ENCODE measurements around the gene FMNL3. TPM values are rescaled to one million over a fixed set of nuclear protein-coding genes. Genes with fewer than 3 reads are reported as not detected.

FMNL3 gene
- total RNA-seq, 1 experiment from 2014 or later, result 3.5 TPM

- POLR2A ChIA-PET, result no interaction called here
- Histone ChIP-seq H3K9ac (ENCODE audit: low read length) (no peak overlapping the region), H2AFZ (ENCODE audit: low read depth, low read length, poor library complexity, severe bottlenecking) (no peak overlapping the region), H3K4me3 (replicated peaks in 1 of 2; ENCODE audit: low read depth in 1 of 2, low read length in 2 of 2) (no peak overlapping the region), H3K27me3 (ENCODE audit: insufficient read depth, low read length) (no peaks in the 10 kb centered on the region), H3K27ac (ENCODE audit: low read depth, low read length) (no peak overlapping the region), H3K36me3 (ENCODE audit: control insufficient read depth in 1 of 2, insufficient read depth in 2 of 2, low read length in 2 of 2) (no peaks in the 10 kb centered on the region; a peak in 1 of 4 replicates), H3K79me2 (ENCODE audit: insufficient read depth, low read length) (no peaks in the 10 kb centered on the region), H3K4me2 (ENCODE audit: low read length) (no peak overlapping the region), H3K9me3 (ENCODE audit: control insufficient read depth in 1 of 2, insufficient read depth in 1 of 2, low read depth in 1 of 2, low read length in 2 of 2) (no peaks in the 10 kb centered on the region), H3K4me1 (ENCODE audit: control insufficient read depth in 1 of 2, insufficient read depth in 2 of 2, low read length in 2 of 2) (no peaks in the 10 kb centered on the region), H3K9me2 (ENCODE audit: insufficient read depth) (no peaks in the 10 kb centered on the region), H4K20me1 (ENCODE audit: insufficient read depth) (no peaks in the 10 kb centered on the region)
- RAD21 ChIA-PET (ENCODE audit: low non-redundant PET in 1 of 2, low total read pairs in 2 of 2, uncharacterized antibody in 2 of 2, unreplicated experiment in 2 of 2), result no interaction called here
- DNase-seq (ENCODE audit: low read depth, low spot score) (no peak), ATAC-seq (peak; percentile 44; the same call in 1 of the 2 replicates)
- TF ChIP-seq MAX (IDR thresholded peaks at IDR 0.05) (no peak), CBX3 (IDR thresholded peaks at IDR 0.05; ENCODE audit: low read depth) (no peak), EZH2phosphoT487 (IDR thresholded peaks at IDR 0.05; ENCODE audit: borderline replicate concordance) (no peak), JUND (IDR thresholded peaks at IDR 0.05) (no peak), ZNF274 (IDR thresholded peaks at IDR 0.05; ENCODE audit: low read depth, low read length) (no peak), SP1 (IDR thresholded peaks at IDR 0.05; ENCODE audit: low read depth) (no peak), POLR2AphosphoS5 (IDR thresholded peaks at IDR 0.05; ENCODE audit: low read depth, low read length) (no peak), SIN3A (IDR thresholded peaks at IDR 0.05; ENCODE audit: low read depth) (no peak), CTCF (IDR thresholded peaks at IDR 0.05 in 2 of 3, conservative IDR thresholded peaks at IDR 0.05 in 1 of 3; ENCODE audit: borderline replicate concordance in 1 of 3, insufficient read depth in 1 of 3, low read depth in 2 of 3, low read length in 2 of 3) (no peak)
- CTCF ChIA-PET, result no interaction called here
- intact Hi-C loops (cut with micrococcal nuclease), result no loop called here
- no TSS peak for BruUV-seq (replicated peaks)
Measured at GRCh38 chr12:49588721-49589516, 118.3 kb downstream of the FMNL3 start.
